22Rv1 (cell line): Measurements from ENCODE around the gene CCDC200.
"Not testable (repeated sequence)": the region's sequence is repeated elsewhere in the genome, so short reads cannot be mapped to it uniquely, and the experiment has no call there.

Experiments used
- H3K27ac ChIP-seq: fragments of 450-650 bp; 2 replicates; pipeline ENCODE4 v1.5.1; 2017
- CTCF ChIP-seq: fragments of 450-650 bp; IDR thresholded peaks from 2 replicates; pipeline ENCODE4 v1.5.1; 2017; ENCODE audit warnings: mild to moderate bottlenecking
- ZFX ChIP-seq: fragments of 450-650 bp; IDR thresholded peaks from 2 replicates; pipeline ENCODE4 v1.6.1; 2017; ENCODE audit warnings: antibody characterized with exemption, borderline replicate concordance

Gene CCDC200

GRCh38 chr17:43228020-43228782 is at the start of gene CCDC200:
Gene CCDC200, minus strand, starts transcription at chr17:43228623. Its CDS starts 69 bp downstream, at chr17:43228554.
- H3K27ac ChIP-seq = not testable (repeated sequence)

GRCh38 chr17:43272914-43273313 is 44.5 kb upstream of the CCDC200 start:
- not testable (repeated sequence) for H3K27ac ChIP-seq

GRCh38 chr17:43272483-43272882 is 44.1 kb upstream of the CCDC200 start:
- H3K27ac ChIP-seq = not testable (repeated sequence)

GRCh38 chr17:43270552-43271504 is 42.4 kb upstream of the CCDC200 start:
- H3K27ac ChIP-seq = not testable (repeated sequence)

- H3K27ac ChIP-seq = not testable (repeated sequence)
Observed at GRCh38 chr17:43246456-43246855, 18.0 kb upstream of the CCDC200 start.

- H3K27ac ChIP-seq = not testable (repeated sequence)
Observed at GRCh38 chr17:43240596-43241352, 12.4 kb upstream of the CCDC200 start.

GRCh38 chr17:43239597-43239996 is 11.2 kb upstream of the CCDC200 start:
- not testable (repeated sequence) for H3K27ac ChIP-seq

- H3K27ac ChIP-seq = not testable (repeated sequence)
Observed at GRCh38 chr17:43233877-43234276, 5.5 kb upstream of the CCDC200 start, which contains the start of gene RNU2-1. Gene RNU2-1, minus strand, starts transcription at chr17:43233977.

- H3K27ac ChIP-seq = not testable (repeated sequence)
Observed at GRCh38 chr17:43233263-43233662, 4.8 kb upstream of the CCDC200 start.

GRCh38 chr17:43232021-43232699 is 3.7 kb upstream of the CCDC200 start:
- peak overlapping the region; percentile 73; the same call in 1 of the 2 replicates for H3K27ac ChIP-seq

- peak overlapping the region; percentile 73 for H3K27ac ChIP-seq
Observed at GRCh38 chr17:43231205-43232020, 3.0 kb upstream of the CCDC200 start.

GRCh38 chr17:43226393-43226792 is 2.0 kb downstream of the CCDC200 start:
- TF ChIP-seq ZFX = no peak
- TF ChIP-seq CTCF = no peak

GRCh38 chr17:43224146-43224705 is 4.2 kb downstream of the CCDC200 start:
- no peak for TF ChIP-seq ZFX
- no peak for TF ChIP-seq CTCF
- no peak overlapping the region for H3K27ac ChIP-seq

More at GRCh38 chr17:43226393-43226792, 2.0 kb downstream of the CCDC200 start:
- no peak overlapping the region for H3K27ac ChIP-seq
